Measurements from ENCODE around the gene RPUSD1.

DNA sequence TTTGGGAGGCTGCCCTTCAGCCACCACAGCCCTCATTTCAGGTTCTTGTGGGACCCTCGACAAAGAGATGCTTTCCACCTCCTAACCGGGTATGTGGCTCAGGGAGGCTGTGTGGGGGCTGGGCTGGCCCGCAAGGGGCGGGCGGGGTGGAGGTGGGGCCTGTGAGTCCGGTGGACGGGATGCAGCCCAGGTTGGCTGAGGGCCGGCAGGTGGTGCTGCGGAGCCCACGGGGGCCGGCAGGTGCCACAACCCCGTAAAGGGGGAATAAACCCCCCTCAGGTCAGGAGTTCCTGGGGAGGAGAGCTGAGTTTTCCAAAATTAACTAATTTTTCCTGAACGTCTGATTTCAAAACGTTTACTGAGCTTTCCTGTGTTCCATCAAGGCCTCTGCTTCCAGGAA is 42.4 kb downstream of the RPUSD1 start:
- TF ChIP-seq, protein P1, sequence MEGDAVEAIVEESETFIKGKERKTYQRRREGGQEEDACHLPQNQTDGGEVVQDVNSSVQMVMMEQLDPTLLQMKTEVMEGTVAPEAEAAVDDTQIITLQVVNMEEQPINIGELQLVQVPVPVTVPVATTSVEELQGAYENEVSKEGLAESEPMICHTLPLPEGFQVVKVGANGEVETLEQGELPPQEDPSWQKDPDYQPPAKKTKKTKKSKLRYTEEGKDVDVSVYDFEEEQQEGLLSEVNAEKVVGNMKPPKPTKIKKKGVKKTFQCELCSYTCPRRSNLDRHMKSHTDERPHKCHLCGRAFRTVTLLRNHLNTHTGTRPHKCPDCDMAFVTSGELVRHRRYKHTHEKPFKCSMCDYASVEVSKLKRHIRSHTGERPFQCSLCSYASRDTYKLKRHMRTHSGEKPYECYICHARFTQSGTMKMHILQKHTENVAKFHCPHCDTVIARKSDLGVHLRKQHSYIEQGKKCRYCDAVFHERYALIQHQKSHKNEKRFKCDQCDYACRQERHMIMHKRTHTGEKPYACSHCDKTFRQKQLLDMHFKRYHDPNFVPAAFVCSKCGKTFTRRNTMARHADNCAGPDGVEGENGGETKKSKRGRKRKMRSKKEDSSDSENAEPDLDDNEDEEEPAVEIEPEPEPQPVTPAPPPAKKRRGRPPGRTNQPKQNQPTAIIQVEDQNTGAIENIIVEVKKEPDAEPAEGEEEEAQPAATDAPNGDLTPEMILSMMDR (IDR thresholded peaks at IDR 0.05; ENCODE audit: insufficient read depth, low read length, poor library complexity, severe bottlenecking): peak; percentile 19
- TF ChIP-seq EZH2phosphoT487 (conservative IDR thresholded peaks at IDR 0.05; ENCODE audit: low read length): no peak
